ENCODE data around the gene ARNT2. TPM values are rescaled to one million over a fixed set of nuclear protein-coding genes. Genes with fewer than 3 reads are reported as not detected.

The ARNT2 gene
- total RNA-seq, 6 experiments from 2014 or later, result 2.4 to 16.6 (median 15.5) TPM

- Mint-ChIP-seq H3K27ac (no peak overlapping the region), H3K4me3 (no peak overlapping the region), H3K4me1 (ENCODE audit: low read depth) (peaks cover 47% of the 10 kb centered on the region), H3K36me3 (ENCODE audit: low read depth) (peaks cover 40% of the 10 kb centered on the region), H3K27me3 (ENCODE audit: insufficient read depth) (no peaks in the 10 kb centered on the region), H3K9me3 (peaks cover 16% of the 10 kb centered on the region)
- no peak for DNase-seq
- TF ChIP-seq CTCF (IDR thresholded peaks at IDR 0.05), result no peak
Observed at GRCh38 chr15:80545078-80545477, 140.9 kb downstream of the ARNT2 start.

- no peak overlapping the region for H3K27ac Mint-ChIP-seq
- no peak for TF ChIP-seq CTCF (IDR thresholded peaks at IDR 0.05)
- no peak overlapping the region for H3K4me3 Mint-ChIP-seq
- peaks cover 10% of the 10 kb centered on the region for H3K9me3 Mint-ChIP-seq
- peaks cover 35% of the 10 kb centered on the region for H3K36me3 Mint-ChIP-seq (ENCODE audit: low read depth)
- H3K4me1 Mint-ChIP-seq (ENCODE audit: low read depth), result peaks cover 54% of the 10 kb centered on the region
- no peaks in the 10 kb centered on the region for H3K27me3 Mint-ChIP-seq (ENCODE audit: insufficient read depth)
- no peak for DNase-seq
Observed at GRCh38 chr15:80547264-80547663, 143.1 kb downstream of the ARNT2 start.

GRCh38 chr15:80549191-80549590 lies 145.0 kb downstream of the ARNT2 start:
- peaks cover 6% of the 10 kb centered on the region; the same call in 1 of the 2 replicates for H3K9me3 Mint-ChIP-seq
- peaks cover 55% of the 10 kb centered on the region for H3K4me1 Mint-ChIP-seq (ENCODE audit: low read depth)
- H3K4me3 Mint-ChIP-seq, result peak overlapping the region; percentile 80
- peaks cover 39% of the 10 kb centered on the region for H3K36me3 Mint-ChIP-seq (ENCODE audit: low read depth)
- no peaks in the 10 kb centered on the region for H3K27me3 Mint-ChIP-seq (ENCODE audit: insufficient read depth)
- H3K27ac Mint-ChIP-seq, result peak overlapping the region; percentile 92
- peak; percentile 43 for DNase-seq
- TF ChIP-seq CTCF (IDR thresholded peaks at IDR 0.05), result no peak

GRCh38 chr15:80549654-80550053 lies 145.5 kb downstream of the ARNT2 start:
- Mint-ChIP-seq H3K4me3 (peak overlapping the region; percentile 80), H3K4me1 (ENCODE audit: low read depth) (peaks cover 60% of the 10 kb centered on the region), H3K9me3 (0 out of 2 replicates have a peak, but pooled peaks cover 1% of the 10 kb centered on the region), H3K27ac (peak overlapping the region; percentile 92), H3K36me3 (ENCODE audit: low read depth) (peaks cover 36% of the 10 kb centered on the region), H3K27me3 (ENCODE audit: insufficient read depth) (no peaks in the 10 kb centered on the region)
- no peak for TF ChIP-seq CTCF (IDR thresholded peaks at IDR 0.05)
- no peak for DNase-seq

GRCh38 chr15:80550219-80550907 lies 146.2 kb downstream of the ARNT2 start:
- Mint-ChIP-seq H3K4me1 (ENCODE audit: low read depth) (peaks cover 62% of the 10 kb centered on the region), H3K27ac (peak overlapping the region; percentile 92), H3K4me3 (peak overlapping the region; percentile 80), H3K9me3 (no peaks in the 10 kb centered on the region), H3K27me3 (ENCODE audit: insufficient read depth) (peaks cover 3% of the 10 kb centered on the region), H3K36me3 (ENCODE audit: low read depth) (peaks cover 37% of the 10 kb centered on the region)
- peak; percentile 86 for DNase-seq
- no peak for TF ChIP-seq CTCF (IDR thresholded peaks at IDR 0.05)

All from HFFc6 (cell line).